Loucy (cell line): ENCODE results near the gene AHNAK2.

Experiments
- EZH2phosphoT487 ChIP-seq: fragments of 200-600 bp; IDR thresholded peaks from 2 replicates; pipeline ENCODE4 v1.6.1; 2018; ENCODE audit warnings: antibody characterized with exemption, mild to moderate bottlenecking, moderate library complexity, borderline replicate concordance
- TF ChIP-seq, protein P1 (sequence below): fragments of 200-600 bp; sonication (generic); conservative IDR thresholded peaks from 2 replicates; pipeline ENCODE4 v1.5.1; 2014; ENCODE audit warnings: mild to moderate bottlenecking, antibody characterized with exemption, low read length

- TF ChIP-seq, protein P1, sequence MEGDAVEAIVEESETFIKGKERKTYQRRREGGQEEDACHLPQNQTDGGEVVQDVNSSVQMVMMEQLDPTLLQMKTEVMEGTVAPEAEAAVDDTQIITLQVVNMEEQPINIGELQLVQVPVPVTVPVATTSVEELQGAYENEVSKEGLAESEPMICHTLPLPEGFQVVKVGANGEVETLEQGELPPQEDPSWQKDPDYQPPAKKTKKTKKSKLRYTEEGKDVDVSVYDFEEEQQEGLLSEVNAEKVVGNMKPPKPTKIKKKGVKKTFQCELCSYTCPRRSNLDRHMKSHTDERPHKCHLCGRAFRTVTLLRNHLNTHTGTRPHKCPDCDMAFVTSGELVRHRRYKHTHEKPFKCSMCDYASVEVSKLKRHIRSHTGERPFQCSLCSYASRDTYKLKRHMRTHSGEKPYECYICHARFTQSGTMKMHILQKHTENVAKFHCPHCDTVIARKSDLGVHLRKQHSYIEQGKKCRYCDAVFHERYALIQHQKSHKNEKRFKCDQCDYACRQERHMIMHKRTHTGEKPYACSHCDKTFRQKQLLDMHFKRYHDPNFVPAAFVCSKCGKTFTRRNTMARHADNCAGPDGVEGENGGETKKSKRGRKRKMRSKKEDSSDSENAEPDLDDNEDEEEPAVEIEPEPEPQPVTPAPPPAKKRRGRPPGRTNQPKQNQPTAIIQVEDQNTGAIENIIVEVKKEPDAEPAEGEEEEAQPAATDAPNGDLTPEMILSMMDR = no peak
- TF ChIP-seq EZH2phosphoT487 = no peak
These were observed 50.8 kb downstream of the AHNAK2 start for GRCh38 chr14:104927432-104927816.
